HepG2 (cell line): Measurements from ENCODE around the gene ANAPC2. TPM values are rescaled to one million over a fixed set of nuclear protein-coding genes. Genes with fewer than 3 reads are reported as not detected.

Experiments
- CC2D1A ChIP-seq: sonication (generic); formaldehyde crosslinking; IDR thresholded peaks from 2 replicates; pipeline ENCODE4 v1.8.1; 2023; ENCODE audit warnings: mild to moderate bottlenecking, missing genetic modification reagents
- DMAP1 ChIP-seq: IDR thresholded peaks from 2 replicates; pipeline ENCODE4 v1.6.1; 2016
- DPF2 ChIP-seq: sonication (generic); formaldehyde crosslinking; IDR thresholded peaks from 2 replicates; pipeline ENCODE4 v1.4.0; 2020; ENCODE audit warnings: mild to moderate bottlenecking, low read depth, missing genetic modification reagents, borderline replicate concordance
- FOSL2 ChIP-seq: sonication (generic); formaldehyde crosslinking; IDR thresholded peaks from 2 replicates; pipeline ENCODE4 v1.4.0; 2020; ENCODE audit warnings: missing genetic modification reagents
- FOXM1 ChIP-seq: sonication (generic); formaldehyde crosslinking; IDR thresholded peaks from 2 replicates; pipeline ENCODE4 v1.5.0; 2020; ENCODE audit warnings: missing genetic modification reagents
- GLI4 ChIP-seq: sonication (generic); formaldehyde crosslinking; IDR thresholded peaks from 2 replicates; pipeline ENCODE4 v1.5.1; 2020; ENCODE audit warnings: missing genetic modification reagents, mild to moderate bottlenecking, moderate library complexity, borderline replicate concordance
- HDAC2 ChIP-seq: sonication (generic); formaldehyde crosslinking; IDR thresholded peaks from 2 replicates; pipeline ENCODE4 v1.4.0; 2020; ENCODE audit warnings: missing genetic modification reagents
- IRF9 ChIP-seq: sonication (generic); formaldehyde crosslinking; IDR thresholded peaks from 2 replicates; pipeline ENCODE4 v1.8.0; 2022; ENCODE audit warnings: missing genetic modification reagents, mild to moderate bottlenecking, borderline replicate concordance
- MBNL3 ChIP-seq: fragments of 250-450 bp; sonication (Bioruptor Pico); conservative IDR thresholded peaks from 2 replicates; pipeline ENCODE4 v1.8.0; 2022; ENCODE audit warnings: mild to moderate bottlenecking, inconsistent platforms
- MED13 ChIP-seq: sonication (generic); formaldehyde crosslinking; IDR thresholded peaks from 2 replicates; pipeline ENCODE4 v1.5.0; 2020; ENCODE audit warnings: missing genetic modification reagents
- MXD4 ChIP-seq: IDR thresholded peaks from 2 replicates; pipeline ENCODE4 v1.6.1; 2016; ENCODE audit warnings: mild to moderate bottlenecking, missing biosample characterization, missing genetic modification reagents
- RFX5 ChIP-seq: IDR thresholded peaks from 2 replicates; pipeline ENCODE4 v1.6.1; 2011; ENCODE audit warnings: low read depth, low read length, improper control_type of control experiment
- SMAD1 ChIP-seq: sonication (generic); formaldehyde crosslinking; IDR thresholded peaks from 2 replicates; pipeline ENCODE4 v1.4.0; 2020; ENCODE audit warnings: missing genetic modification reagents, low read depth, mild to moderate bottlenecking, borderline replicate concordance
- XBP1 ChIP-seq: sonication (generic); formaldehyde crosslinking; IDR thresholded peaks from 2 replicates; pipeline ENCODE4 v1.5.0; 2020; ENCODE audit warnings: missing genetic modification reagents
- YEATS4 ChIP-seq: sonication (generic); formaldehyde crosslinking; IDR thresholded peaks from 2 replicates; pipeline ENCODE4 v1.4.0; 2020; ENCODE audit warnings: missing genetic modification reagents, borderline replicate concordance
- ZBTB1 ChIP-seq: sonication (generic); formaldehyde crosslinking; IDR thresholded peaks from 2 replicates; pipeline ENCODE4 v1.4.0; 2020; ENCODE audit warnings: missing genetic modification reagents, borderline replicate concordance
- ZNF180 ChIP-seq: sonication (generic); formaldehyde crosslinking; IDR thresholded peaks from 2 replicates; pipeline ENCODE4 v1.4.0; 2020; ENCODE audit warnings: low read depth, missing genetic modification reagents, borderline replicate concordance
- ZNF282 ChIP-seq: fragments of 450-650 bp; IDR thresholded peaks from 2 replicates; pipeline ENCODE4 v1.6.1; 2018; ENCODE audit not compliant: partially characterized antibody
- ZNF33B ChIP-seq: sonication (generic); formaldehyde crosslinking; IDR thresholded peaks from 2 replicates; pipeline ENCODE4 v1.5.1; 2020; ENCODE audit warnings: mild to moderate bottlenecking, missing genetic modification reagents
- ZNF597 ChIP-seq: sonication (generic); formaldehyde crosslinking; IDR thresholded peaks from 2 replicates; pipeline ENCODE4 v1.5.0; 2020; ENCODE audit warnings: missing genetic modification reagents
- ZNF619 ChIP-seq: sonication (generic); formaldehyde crosslinking; IDR thresholded peaks from 2 replicates; pipeline ENCODE4 v1.4.0; 2020; ENCODE audit warnings: mild to moderate bottlenecking, missing genetic modification reagents
- ZNF83 ChIP-seq: sonication (generic); formaldehyde crosslinking; IDR thresholded peaks from 2 replicates; pipeline ENCODE4 v1.4.0; 2020; ENCODE audit warnings: missing genetic modification reagents, mild to moderate bottlenecking, borderline replicate concordance
- polyA plus RNA-seq, 8 experiments: library from polyadenylated mRNA; depleted of rRNA in 3 of 8; stranded (reverse) in 7 of 8; unstranded in 1 of 8; fragments of >200 nt; fragmentation: Illumina TruSeq in 4 of 8; extraction: Trizol in 4 of 8; gene quantifications; 2 replicates each; pipeline versions ENCODE4 v1.2.1 to v1.2.3, GENCODE V29; 2011 to 2016; ENCODE audit warnings: low read depth in 4 of 8, missing spikeins in 1 of 8, mixed read lengths in 1 of 8; ENCODE audit not compliant: insufficient read depth in 1 of 8
- total RNA-seq, 5 experiments: library from RNA; depleted of rRNA; stranded (reverse); fragments of >200 nt; fragmentation: Illumina TruSeq; extraction: Trizol; gene quantifications; 2 replicates each; pipeline ENCODE4 v1.2.3, GENCODE V29; 2016; ENCODE audit warnings: low read depth in 1 of 5

Gene ANAPC2
- total and polyA plus RNA-seq, 2 of the 13 experiments (the other 11 are each of a cell fraction or from before 2014, with no cell fraction given) = 12.3 to 15.4 TPM

- TF ChIP-seq MXD4 (CRISPR knock-in tag) (peak; percentile 87), CC2D1A (CRISPR knock-in tag) (no peak), ZNF619 (CRISPR knock-in tag) (no peak), FOSL2 (CRISPR knock-in tag) (peak; percentile 14; the same call in 1 of the 2 replicates), ZNF33B (CRISPR knock-in tag) (peak; percentile 33; the same call in 1 of the 2 replicates), IRF9 (CRISPR knock-in tag) (peak; percentile 67), ZNF597 (no peak), ZNF83 (CRISPR knock-in tag) (no peak), RFX5 (no peak), FOXM1 (CRISPR knock-in tag) (no peak), SMAD1 (CRISPR knock-in tag) (no peak), HDAC2 (CRISPR knock-in tag) (peak; percentile 95), ZNF180 (CRISPR knock-in tag) (no peak), MED13 (CRISPR knock-in tag) (no peak), MBNL3 (CRISPR knock-in tag) (no peak), DPF2 (CRISPR knock-in tag) (no peak), XBP1 (no peak), ZBTB1 (no peak), ZNF282 (no peak), DMAP1 (CRISPR knock-in tag) (peak; percentile 84), GLI4 (CRISPR knock-in tag) (no peak), YEATS4 (CRISPR knock-in tag) (peak; percentile 82)
Observed at GRCh38 chr9:137205126-137206069, 17.0 kb upstream of the ANAPC2 start, which contains the start of the genes NDOR1 and TMEM203 (continued).
